ENCODE measurements around the gene BMP5. TPM values are rescaled to one million over a fixed set of nuclear protein-coding genes. Genes with fewer than 3 reads are reported as not detected.
"Not testable (repeated sequence)": the region's sequence is repeated elsewhere in the genome, so short reads cannot be mapped to it uniquely, and the experiment has no call there.

The BMP5 gene
- total RNA-seq, 1 donor from 2014 or later = 13.3 TPM

- intact Hi-C loops (cut with DNase I) = no loop called here
- no peak overlapping the region for H3K27ac ChIP-seq
- H3K9me3 ChIP-seq = no peaks in the 10 kb centered on the region
- no peak for DNase-seq
- no peaks in the 10 kb centered on the region for H3K4me1 ChIP-seq
- H3K36me3 ChIP-seq = no peaks in the 10 kb centered on the region
- H3K4me3 ChIP-seq = no peak overlapping the region
- no peaks in the 10 kb centered on the region for H3K27me3 ChIP-seq (ENCODE audit: low read depth)
- no peak for TF ChIP-seq CTCF (IDR thresholded peaks at IDR 0.05)
- ATAC-seq = no peak
Observed at GRCh38 chr6:55916188-55916587, 40.8 kb upstream of the BMP5 start.

GRCh38 chr6:55913228-55914195 is 38.1 kb upstream of the BMP5 start:
- DNase-seq (no peak), ATAC-seq (no peak)
- Histone ChIP-seq H3K4me3 (no peak overlapping the region), H3K9me3 (no peaks in the 10 kb centered on the region), H3K27me3 (ENCODE audit: low read depth) (no peaks in the 10 kb centered on the region), H3K27ac (no peak overlapping the region), H3K4me1 (no peaks in the 10 kb centered on the region), H3K36me3 (no peaks in the 10 kb centered on the region)
- TF ChIP-seq CTCF (IDR thresholded peaks at IDR 0.05) = no peak
- intact Hi-C loops (cut with DNase I) = no loop called here

DNA sequence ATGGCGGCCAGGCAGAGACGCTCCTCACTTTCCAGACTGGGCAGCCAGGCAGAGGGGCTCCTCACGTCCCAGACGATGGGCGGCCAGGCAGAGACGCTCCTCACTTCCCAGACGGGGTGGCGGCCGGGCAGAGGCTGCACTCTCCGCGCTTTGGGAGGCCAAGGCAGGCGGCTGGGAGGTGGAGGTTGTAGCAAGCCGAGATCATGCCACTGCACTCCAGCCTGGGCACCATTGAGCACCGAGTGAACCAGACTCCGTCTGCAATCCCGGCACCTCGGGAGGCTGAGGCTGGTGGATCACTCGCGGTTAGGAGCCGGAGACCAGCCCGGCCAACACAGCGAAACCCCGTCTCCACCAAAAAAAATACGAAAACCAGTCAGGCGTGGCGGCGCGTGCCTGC is 35.1 kb upstream of the BMP5 start:
- intact Hi-C loops (cut with DNase I); H3K9me3 ChIP-seq; H3K27ac ChIP-seq; DNase-seq; H3K27me3 ChIP-seq (ENCODE audit: low read depth); H3K36me3 ChIP-seq; ATAC-seq; H3K4me1 ChIP-seq; H3K4me3 ChIP-seq: not testable (repeated sequence)

DNA sequence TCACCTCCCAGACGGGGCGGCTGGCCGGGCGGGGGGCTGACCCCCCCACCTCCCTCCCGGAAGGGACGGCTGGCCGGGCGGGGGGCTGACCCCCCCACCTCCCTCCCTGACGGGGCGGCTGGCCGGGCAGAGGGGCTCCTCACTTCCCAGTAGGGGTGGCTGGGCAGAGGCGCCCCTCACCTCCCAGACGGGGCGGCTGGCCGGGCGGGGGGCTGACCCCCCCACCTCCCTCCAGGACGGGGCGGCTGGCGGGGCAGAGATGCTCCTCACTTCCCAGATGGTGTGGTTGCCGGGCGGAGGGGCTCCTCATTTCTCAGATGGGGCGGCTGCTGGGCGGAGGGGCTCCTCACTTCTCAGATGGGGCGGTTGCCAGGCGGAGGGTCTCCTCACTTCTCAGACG is 34.5 kb upstream of the BMP5 start:
- H3K27me3 ChIP-seq (ENCODE audit: low read depth); intact Hi-C loops (cut with DNase I); H3K4me3 ChIP-seq; DNase-seq; H3K36me3 ChIP-seq; ATAC-seq; H3K27ac ChIP-seq; H3K4me1 ChIP-seq; H3K9me3 ChIP-seq: not testable (repeated sequence)

DNA sequence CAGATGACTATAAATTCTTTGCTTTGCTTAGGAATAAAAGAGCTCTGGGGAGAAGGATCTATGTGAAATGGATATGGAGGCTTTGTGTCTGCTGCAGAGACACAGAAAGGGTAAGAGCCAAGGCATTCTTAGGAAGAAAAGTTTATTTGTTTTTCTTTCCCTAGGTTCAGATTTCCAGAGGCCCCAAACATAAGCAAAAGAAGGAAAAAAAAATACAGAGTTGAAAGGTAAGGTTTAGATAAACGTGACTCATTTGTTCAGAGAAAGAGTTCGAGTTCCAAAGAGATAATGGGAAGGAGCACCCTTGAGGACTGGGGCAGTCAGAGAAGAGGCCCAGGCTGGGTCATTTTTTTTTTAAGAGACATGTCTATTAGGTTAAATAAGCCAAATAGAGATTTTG is 27.4 kb upstream of the BMP5 start:
- intact Hi-C loops (cut with DNase I) = no loop called here
- Histone ChIP-seq H3K27me3 (ENCODE audit: low read depth) (no peaks in the 10 kb centered on the region), H3K27ac (no peak overlapping the region), H3K4me1 (no peaks in the 10 kb centered on the region), H3K4me3 (no peak overlapping the region), H3K36me3 (no peaks in the 10 kb centered on the region), H3K9me3 (no peaks in the 10 kb centered on the region)
- ATAC-seq (no peak), DNase-seq (no peak)
- TF ChIP-seq CTCF (IDR thresholded peaks at IDR 0.05) = no peak

- no peaks in the 10 kb centered on the region for H3K27me3 ChIP-seq (ENCODE audit: low read depth)
- no peaks in the 10 kb centered on the region for H3K36me3 ChIP-seq
- intact Hi-C loops (cut with DNase I) = no loop called here
- TF ChIP-seq CTCF (IDR thresholded peaks at IDR 0.05) = no peak
- no peaks in the 10 kb centered on the region for H3K9me3 ChIP-seq
- DNase-seq (no peak), ATAC-seq (no peak)
- no peaks in the 10 kb centered on the region for H3K4me1 ChIP-seq
- no peak overlapping the region for H3K4me3 ChIP-seq
- no peak overlapping the region for H3K27ac ChIP-seq
Observed at GRCh38 chr6:55901765-55902270, 26.4 kb upstream of the BMP5 start.

All from lower lobe of right lung (tissue), 2 donors.